Kidney epithelial cell (primary cell): ENCODE data around the gene ATP1B2. TPM values are rescaled to one million over a fixed set of nuclear protein-coding genes. Genes with fewer than 3 reads are reported as not detected.

Source experiments
- DNase-seq: peaks from one replicate; pipeline ENCODE4 v3.0.0-alpha.2; 2010; ENCODE audit warnings: low read depth
- H3K27me3 ChIP-seq: 2 replicates; pipeline ENCODE4 v1.6.0; 2011; ENCODE audit warnings: low read length; ENCODE audit not compliant: control insufficient read depth, insufficient read depth
- H3K36me3 ChIP-seq: 2 replicates; pipeline ENCODE4 v1.5.1; 2011; ENCODE audit warnings: low read length; ENCODE audit not compliant: control insufficient read depth, insufficient read depth
- H3K4me3 ChIP-seq: 2 replicates; pipeline ENCODE4 v1.5.1; 2011; ENCODE audit warnings: low read depth, mild to moderate bottlenecking, control low read depth, low read length
- CTCF ChIP-seq: IDR thresholded peaks from 2 replicates; pipeline ENCODE4 v1.5.1; 2011; ENCODE audit warnings: mild to moderate bottlenecking, moderate library complexity, low read length, control low read depth, inconsistent platforms; ENCODE audit not compliant: insufficient read depth, poor library complexity, severe bottlenecking
- total RNA-seq: library from RNA; depleted of rRNA; stranded (reverse); fragments of >200 nt; gene quantifications from 2 replicates; pipeline ENCODE4 v1.2.3, GENCODE V29; 2015

The ATP1B2 gene
- total RNA-seq, 1 donor from 2014 or later = not detected

GRCh38 chr17:7695586-7695985 is 44.9 kb downstream of the ATP1B2 start:
- TF ChIP-seq CTCF = no peak
- no peak for DNase-seq
- H3K4me3 ChIP-seq = no peak overlapping the region
- no peaks in the 10 kb centered on the region for H3K27me3 ChIP-seq
- H3K36me3 ChIP-seq = no peaks in the 10 kb centered on the region

GRCh38 chr17:7697828-7698588 is 47.3 kb downstream of the ATP1B2 start:
- DNase-seq = no peak
- H3K36me3 ChIP-seq = peaks cover 2% of the 10 kb centered on the region
- no peak overlapping the region for H3K4me3 ChIP-seq
- no peak for TF ChIP-seq CTCF
- no peaks in the 10 kb centered on the region for H3K27me3 ChIP-seq

- no peak for DNase-seq
- Histone ChIP-seq H3K27me3 (peaks cover 13% of the 10 kb centered on the region), H3K36me3 (peaks cover 2% of the 10 kb centered on the region), H3K4me3 (no peak overlapping the region)
- TF ChIP-seq CTCF = no peak
These were observed 49.8 kb downstream of the ATP1B2 start for GRCh38 chr17:7700510-7700909.

GRCh38 chr17:7701681-7702080 is 51.0 kb downstream of the ATP1B2 start:
- H3K27me3 ChIP-seq = peaks cover 23% of the 10 kb centered on the region
- no peak overlapping the region for H3K4me3 ChIP-seq
- peaks cover 2% of the 10 kb centered on the region for H3K36me3 ChIP-seq

GRCh38 chr17:7702776-7703175 is 52.0 kb downstream of the ATP1B2 start:
- no peak for DNase-seq
- H3K36me3 ChIP-seq = peaks cover 2% of the 10 kb centered on the region
- H3K4me3 ChIP-seq = no peak overlapping the region
- TF ChIP-seq CTCF = no peak
- H3K27me3 ChIP-seq = peaks cover 30% of the 10 kb centered on the region

More at GRCh38 chr17:7701681-7702080, 51.0 kb downstream of the ATP1B2 start:
- DNase-seq = no peak
- no peak for TF ChIP-seq CTCF
